GM12891 (cell line): ENCODE results near the gene NCKAP5.

Source experiments
- POLR2A ChIP-seq: IDR thresholded peaks from 2 replicates; pipeline ENCODE4 v1.6.1; 2011; ENCODE audit warnings: low read depth, low read length, control low read depth
- POLR2AphosphoS5 ChIP-seq: IDR thresholded peaks from 2 replicates; pipeline ENCODE4 v1.6.1; 2011; ENCODE audit warnings: low read depth, low read length, control low read depth
- SPI1 ChIP-seq: IDR thresholded peaks from 2 replicates; pipeline ENCODE4 v1.6.1; 2011; ENCODE audit warnings: low read depth, low read length, control low read depth
- TAF1 ChIP-seq: IDR thresholded peaks from 2 replicates; pipeline ENCODE4 v1.6.1; 2011; ENCODE audit warnings: low read depth, low read length, control low read depth

DNA sequence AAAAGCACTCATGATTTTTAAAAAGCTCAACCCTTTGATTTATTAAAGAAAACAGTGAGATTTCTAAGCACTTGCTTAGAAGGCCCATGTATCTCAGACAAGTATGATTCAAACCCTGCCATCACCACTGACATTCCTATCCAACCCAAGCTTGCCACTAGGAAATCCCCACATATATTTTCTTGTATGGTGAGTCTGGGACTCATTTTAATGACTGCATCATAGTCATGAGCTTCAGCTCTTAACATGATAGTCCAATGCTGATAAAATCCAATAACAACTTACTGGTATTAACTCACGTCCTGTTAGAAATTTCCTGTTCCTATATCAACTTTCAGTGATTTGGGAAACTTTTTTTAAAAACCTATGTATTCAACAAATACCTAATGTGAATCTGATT lies 39.4 kb upstream of the NCKAP5 start:
- TF ChIP-seq POLR2AphosphoS5: no peak
- no peak for TF ChIP-seq POLR2A
- TF ChIP-seq TAF1: no peak
- TF ChIP-seq SPI1: no peak
